ENCODE results near the gene TRAPPC2L. TPM values are rescaled to one million over a fixed set of nuclear protein-coding genes. Genes with fewer than 3 reads are reported as not detected.

Gene TRAPPC2L
- total RNA-seq, 1 donor from 2014 or later, result 43.9 TPM

DNA sequence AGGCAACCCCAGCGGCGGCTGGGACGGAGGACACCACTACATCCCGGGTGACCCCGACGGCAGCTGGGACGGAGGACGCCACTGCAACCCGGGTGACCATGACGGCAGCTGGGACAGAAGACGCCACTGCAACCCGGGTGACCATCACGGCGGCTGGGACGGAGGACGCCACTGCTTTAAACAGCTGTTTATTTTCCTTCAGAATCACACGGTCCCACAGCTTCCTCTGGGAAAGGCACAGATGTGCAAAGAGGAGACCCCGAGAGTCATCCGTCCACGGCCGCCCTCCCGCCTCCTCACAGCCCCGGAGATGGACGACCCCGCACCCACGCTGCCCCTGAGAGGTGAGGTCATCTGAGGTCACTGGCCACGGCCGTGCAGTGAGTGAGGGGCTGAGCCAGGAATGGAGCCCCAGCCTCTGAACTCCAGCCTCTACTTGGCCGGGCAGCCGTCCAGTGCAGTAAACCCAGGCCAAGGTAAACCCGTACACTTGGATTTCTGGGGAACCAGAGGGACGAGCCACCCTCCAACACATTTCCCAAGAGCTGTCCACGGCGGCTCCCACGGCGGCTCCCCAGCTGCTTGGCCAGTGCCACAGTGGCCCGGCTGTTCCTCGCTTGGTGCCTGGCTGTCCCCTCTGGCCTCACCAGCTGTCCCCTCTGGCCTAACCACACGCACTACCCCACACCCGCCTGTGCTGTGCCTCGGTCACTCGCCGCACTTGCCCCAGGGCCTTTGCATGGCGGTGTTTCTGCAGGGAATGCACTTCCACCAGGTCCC is 52.7 kb downstream of the TRAPPC2L start:
- H3K36me3 ChIP-seq, result no peaks in the 10 kb centered on the region
- H3K27ac ChIP-seq, result no peak overlapping the region
- no peaks in the 10 kb centered on the region for H3K9me3 ChIP-seq
- DNase-seq (no peak), ATAC-seq (no peak)
- no peak overlapping the region for H3K4me3 ChIP-seq
- H3K27me3 ChIP-seq, result no peaks in the 10 kb centered on the region
- TF ChIP-seq, protein P1, sequence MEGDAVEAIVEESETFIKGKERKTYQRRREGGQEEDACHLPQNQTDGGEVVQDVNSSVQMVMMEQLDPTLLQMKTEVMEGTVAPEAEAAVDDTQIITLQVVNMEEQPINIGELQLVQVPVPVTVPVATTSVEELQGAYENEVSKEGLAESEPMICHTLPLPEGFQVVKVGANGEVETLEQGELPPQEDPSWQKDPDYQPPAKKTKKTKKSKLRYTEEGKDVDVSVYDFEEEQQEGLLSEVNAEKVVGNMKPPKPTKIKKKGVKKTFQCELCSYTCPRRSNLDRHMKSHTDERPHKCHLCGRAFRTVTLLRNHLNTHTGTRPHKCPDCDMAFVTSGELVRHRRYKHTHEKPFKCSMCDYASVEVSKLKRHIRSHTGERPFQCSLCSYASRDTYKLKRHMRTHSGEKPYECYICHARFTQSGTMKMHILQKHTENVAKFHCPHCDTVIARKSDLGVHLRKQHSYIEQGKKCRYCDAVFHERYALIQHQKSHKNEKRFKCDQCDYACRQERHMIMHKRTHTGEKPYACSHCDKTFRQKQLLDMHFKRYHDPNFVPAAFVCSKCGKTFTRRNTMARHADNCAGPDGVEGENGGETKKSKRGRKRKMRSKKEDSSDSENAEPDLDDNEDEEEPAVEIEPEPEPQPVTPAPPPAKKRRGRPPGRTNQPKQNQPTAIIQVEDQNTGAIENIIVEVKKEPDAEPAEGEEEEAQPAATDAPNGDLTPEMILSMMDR (IDR thresholded peaks at IDR 0.05), result no peak
- intact Hi-C loops (cut with DNase I), result no loop called here
- H3K4me1 ChIP-seq, result peaks cover 11% of the 10 kb centered on the region

DNA sequence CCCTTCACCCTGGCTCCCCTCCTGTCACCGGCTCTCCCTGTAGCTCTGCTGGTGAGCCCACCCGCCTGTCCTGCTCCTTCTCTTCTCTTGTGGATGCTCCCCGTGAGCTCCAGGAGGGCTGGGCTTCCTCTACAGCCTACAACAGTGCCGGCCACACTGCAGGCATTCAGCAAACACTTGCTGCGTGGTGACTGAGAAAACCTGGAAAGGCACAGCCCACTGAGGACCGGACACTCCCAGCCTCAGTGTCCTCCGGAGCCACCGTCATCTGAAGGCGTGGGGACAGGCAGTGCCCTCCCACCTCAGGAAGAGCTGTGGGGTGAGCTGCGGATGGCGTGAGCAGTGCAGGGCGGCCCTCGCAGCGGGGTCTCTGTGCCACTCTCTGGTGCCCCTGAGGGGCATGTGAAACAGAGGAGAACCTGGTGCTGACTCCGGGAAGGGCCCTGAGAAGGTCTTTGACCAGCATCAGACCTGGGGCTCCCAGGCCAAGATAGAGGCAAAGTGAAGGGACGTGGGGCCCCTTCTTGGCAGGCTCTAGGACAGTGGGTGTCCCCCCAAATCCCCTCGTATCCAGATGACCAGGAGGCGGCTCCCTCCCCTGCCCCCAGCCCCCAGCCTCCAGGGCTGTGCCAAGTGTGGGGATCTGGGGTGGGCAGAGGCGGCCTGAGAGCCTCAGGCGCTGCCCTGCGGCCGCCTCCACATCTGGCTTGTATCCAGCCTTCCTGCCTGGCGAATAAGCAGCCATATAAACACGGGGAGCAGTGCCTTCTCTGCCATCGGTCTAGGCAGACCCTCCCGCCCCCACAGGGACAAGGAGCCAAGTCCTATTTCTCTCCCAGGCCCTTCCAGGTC is 53.6 kb downstream of the TRAPPC2L start:
- no peak overlapping the region for H3K4me3 ChIP-seq
- peak overlapping the region; percentile 24 for H3K27ac ChIP-seq
- no peaks in the 10 kb centered on the region for H3K9me3 ChIP-seq
- H3K36me3 ChIP-seq, result no peaks in the 10 kb centered on the region
- no peak for DNase-seq
- intact Hi-C loops (cut with DNase I), result no loop called here
- no peaks in the 10 kb centered on the region for H3K27me3 ChIP-seq
- H3K4me1 ChIP-seq, result peaks cover 11% of the 10 kb centered on the region
- TF ChIP-seq, protein P1 (IDR thresholded peaks at IDR 0.05), result no peak
- no peak for ATAC-seq

DNA sequence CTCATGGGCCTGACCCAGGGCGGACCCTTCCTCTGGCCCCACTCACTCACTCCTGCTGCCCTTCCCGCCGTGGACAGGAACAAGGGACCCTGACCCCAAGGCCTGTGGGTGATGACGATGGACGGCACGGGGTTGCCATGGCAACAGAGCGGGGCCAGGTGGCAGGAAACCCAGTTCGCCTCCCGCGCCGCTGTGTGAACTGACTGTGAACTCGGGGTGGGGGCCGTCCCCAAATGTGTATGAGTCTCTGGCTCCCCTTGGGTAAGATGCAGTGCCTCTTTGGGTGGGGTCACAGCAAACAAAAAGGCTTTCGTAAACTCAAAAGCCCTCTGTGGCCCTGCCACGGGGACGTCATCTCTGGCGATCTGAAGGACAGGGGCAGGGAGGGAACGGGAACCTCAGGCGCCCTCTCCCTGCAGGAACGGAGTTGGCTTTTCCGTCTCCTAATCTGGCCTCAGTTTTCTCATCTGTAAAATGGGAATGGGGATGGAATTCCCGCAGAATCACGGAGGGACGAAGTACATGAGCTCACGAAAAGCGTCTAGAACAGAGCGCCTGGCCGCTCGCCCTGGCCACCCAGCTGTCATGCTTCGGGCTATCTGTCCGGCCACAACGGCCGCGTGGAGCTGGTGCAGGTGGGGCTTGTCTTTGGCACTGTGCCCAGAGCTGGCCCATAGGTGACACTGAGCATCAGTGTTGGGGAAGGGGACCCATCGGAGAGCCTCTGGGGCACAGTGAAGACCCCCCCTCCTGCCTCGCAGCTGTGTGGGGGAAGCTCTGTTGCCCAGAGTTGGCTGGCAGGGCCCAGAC is 54.4 kb downstream of the TRAPPC2L start:
- H3K4me1 ChIP-seq, result peaks cover 11% of the 10 kb centered on the region
- no peak for ATAC-seq
- intact Hi-C loops (cut with DNase I), result no loop called here
- H3K27me3 ChIP-seq, result no peaks in the 10 kb centered on the region
- no peak overlapping the region for H3K4me3 ChIP-seq
- DNase-seq, result no peak
- TF ChIP-seq, protein P1 (IDR thresholded peaks at IDR 0.05), result no peak
- no peaks in the 10 kb centered on the region for H3K36me3 ChIP-seq
- peak overlapping the region; percentile 24 for H3K27ac ChIP-seq
- H3K9me3 ChIP-seq, result no peaks in the 10 kb centered on the region

DNA sequence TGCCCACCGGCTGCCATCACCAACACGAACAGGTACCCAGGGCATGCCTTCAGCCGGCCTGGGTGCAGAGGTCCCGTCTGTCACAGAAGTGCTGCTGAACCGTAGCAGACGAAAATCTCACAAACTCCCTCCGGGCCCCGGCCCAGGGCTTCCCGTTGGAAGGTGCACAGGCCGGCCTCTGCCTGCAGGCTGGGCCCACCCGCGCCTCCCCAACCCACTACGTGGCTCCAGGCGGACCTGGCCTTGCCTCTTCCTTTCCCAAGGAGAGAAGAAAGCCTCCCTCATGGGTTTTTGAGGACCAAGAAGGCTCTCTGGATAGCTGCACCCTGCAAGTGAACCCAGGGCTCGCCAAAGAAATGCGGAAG is 55.0 kb downstream of the TRAPPC2L start:
- Histone ChIP-seq H3K4me1 (peaks cover 11% of the 10 kb centered on the region), H3K36me3 (no peaks in the 10 kb centered on the region), H3K27ac (no peak overlapping the region), H3K27me3 (no peaks in the 10 kb centered on the region), H3K4me3 (no peak overlapping the region), H3K9me3 (no peaks in the 10 kb centered on the region)
- ATAC-seq (no peak), DNase-seq (no peak)
- intact Hi-C loops (cut with DNase I), result no loop called here
- TF ChIP-seq, protein P1 (IDR thresholded peaks at IDR 0.05), result no peak

Other genes starting within 250 kb of the TRAPPC2L start
- gene IL17C, start 218.6 kb upstream of the TRAPPC2L start, total RNA-seq, result not detected
- gene CYBA, start 206.1 kb upstream of the TRAPPC2L start, total RNA-seq, result 257 TPM
- gene MVD, start 194.0 kb upstream of the TRAPPC2L start, total RNA-seq, result 104 TPM
- gene SNAI3, start 170.6 kb upstream of the TRAPPC2L start, total RNA-seq, result 7.0 TPM
- gene RNF166, start 150.7 kb upstream of the TRAPPC2L start, total RNA-seq, result 50.6 TPM
- gene CTU2, start 150.6 kb upstream of the TRAPPC2L start, total RNA-seq, result 21.3 TPM
- 196 TPM for gene PIEZO1, start 71.9 kb upstream of the TRAPPC2L start, total RNA-seq
- 1.0 TPM for gene CDT1, start 53.3 kb upstream of the TRAPPC2L start, total RNA-seq
- 85.2 TPM for gene APRT, start 45.2 kb upstream of the TRAPPC2L start, total RNA-seq
- 32.8 TPM for gene GALNS, start 180 bp upstream of the TRAPPC2L start, total RNA-seq
- gene PABPN1L, start 9.5 kb downstream of the TRAPPC2L start, total RNA-seq, result not detected
- gene CBFA2T3, start 120.1 kb downstream of the TRAPPC2L start, total RNA-seq, result 19.0 TPM
- gene ACSF3, start 236.7 kb downstream of the TRAPPC2L start, total RNA-seq, result 32.0 TPM

Data from upper lobe of right lung (tissue), 1 donor.